22Rv1 (cell line): Measurements from ENCODE around the gene LCOR.

Experiments used
- CTCF ChIP-seq: fragments of 450-650 bp; IDR thresholded peaks from 2 replicates; pipeline ENCODE4 v1.5.1; 2017; ENCODE audit warnings: mild to moderate bottlenecking
- ZFX ChIP-seq: fragments of 450-650 bp; IDR thresholded peaks from 2 replicates; pipeline ENCODE4 v1.6.1; 2017; ENCODE audit warnings: antibody characterized with exemption, borderline replicate concordance

- TF ChIP-seq CTCF (no peak), ZFX (no peak)
These were observed 170.6 kb downstream of the LCOR start for GRCh38 chr10:97002670-97003069.
